ENCODE measurements around the gene GATA6.

GATA6 gene

GRCh38 chr18:22203035-22203434 is 33.6 kb downstream of the GATA6 start:
- TF ChIP-seq, protein P1, sequence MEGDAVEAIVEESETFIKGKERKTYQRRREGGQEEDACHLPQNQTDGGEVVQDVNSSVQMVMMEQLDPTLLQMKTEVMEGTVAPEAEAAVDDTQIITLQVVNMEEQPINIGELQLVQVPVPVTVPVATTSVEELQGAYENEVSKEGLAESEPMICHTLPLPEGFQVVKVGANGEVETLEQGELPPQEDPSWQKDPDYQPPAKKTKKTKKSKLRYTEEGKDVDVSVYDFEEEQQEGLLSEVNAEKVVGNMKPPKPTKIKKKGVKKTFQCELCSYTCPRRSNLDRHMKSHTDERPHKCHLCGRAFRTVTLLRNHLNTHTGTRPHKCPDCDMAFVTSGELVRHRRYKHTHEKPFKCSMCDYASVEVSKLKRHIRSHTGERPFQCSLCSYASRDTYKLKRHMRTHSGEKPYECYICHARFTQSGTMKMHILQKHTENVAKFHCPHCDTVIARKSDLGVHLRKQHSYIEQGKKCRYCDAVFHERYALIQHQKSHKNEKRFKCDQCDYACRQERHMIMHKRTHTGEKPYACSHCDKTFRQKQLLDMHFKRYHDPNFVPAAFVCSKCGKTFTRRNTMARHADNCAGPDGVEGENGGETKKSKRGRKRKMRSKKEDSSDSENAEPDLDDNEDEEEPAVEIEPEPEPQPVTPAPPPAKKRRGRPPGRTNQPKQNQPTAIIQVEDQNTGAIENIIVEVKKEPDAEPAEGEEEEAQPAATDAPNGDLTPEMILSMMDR (IDR thresholded peaks at IDR 0.05; ENCODE audit: borderline replicate concordance, control extremely low read depth, extremely low read depth, insufficient read depth, missing control alignments): no peak
- in situ Hi-C loops (cut with MboI; ENCODE audit: low sequenced_read_pairs, unreplicated experiment): loop anchor here (10.0 kb wide), 1 partner anchor 58 kb away; no protein-coding TSS in a partner anchor
- no peak for DNase-seq (ENCODE audit: low spot score)

DNA sequence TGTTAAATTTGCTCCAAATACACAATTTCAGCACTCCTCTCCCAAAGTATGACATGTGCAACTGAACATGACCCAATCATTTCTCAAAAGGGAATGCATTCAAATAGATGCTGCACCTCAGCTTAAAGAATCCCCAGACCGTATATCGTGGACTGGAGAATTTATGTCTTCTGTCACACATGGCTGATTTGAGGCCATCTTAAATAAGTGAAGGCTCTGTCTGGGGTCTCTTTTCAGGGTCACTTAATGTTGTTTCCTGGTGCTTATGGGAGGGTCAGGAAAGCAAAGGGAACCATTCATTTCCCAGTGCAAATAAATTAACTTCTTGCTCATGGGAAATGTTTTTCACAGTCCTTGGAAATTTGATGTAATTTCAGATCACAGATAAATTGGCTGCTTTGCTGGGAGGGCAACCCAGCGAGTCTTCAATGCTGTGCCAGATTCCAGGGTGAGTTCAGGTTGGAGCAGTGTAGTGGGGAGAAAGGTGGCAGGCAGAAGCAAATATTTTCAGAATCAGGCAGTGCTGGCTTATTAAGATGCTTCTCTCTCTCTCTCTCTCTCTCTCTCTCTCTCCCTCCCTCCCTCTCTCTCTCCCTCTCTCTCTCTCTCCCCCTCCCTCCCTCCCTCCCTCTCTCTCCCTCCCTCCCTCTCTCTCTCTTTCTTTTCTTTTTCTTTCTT is 34.3 kb downstream of the GATA6 start:
- in situ Hi-C loops (cut with MboI; ENCODE audit: low sequenced_read_pairs, unreplicated experiment): loop anchor here (10.0 kb wide), 1 partner anchor 59 kb away; no protein-coding TSS in a partner anchor

GRCh38 chr18:22204214-22204536 is 34.8 kb downstream of the GATA6 start:
- in situ Hi-C loops (cut with MboI; ENCODE audit: low sequenced_read_pairs, unreplicated experiment): loop anchor here (10.0 kb wide), 1 partner anchor 59 kb away; no protein-coding TSS in a partner anchor
- TF ChIP-seq, protein P1 (IDR thresholded peaks at IDR 0.05; ENCODE audit: borderline replicate concordance, control extremely low read depth, extremely low read depth, insufficient read depth, missing control alignments): no peak
- no peak for DNase-seq (ENCODE audit: low spot score)

More for the DNA sequence above, 34.3 kb downstream of the GATA6 start:
- DNase-seq (ENCODE audit: low spot score): no peak
- TF ChIP-seq, protein P1 (IDR thresholded peaks at IDR 0.05; ENCODE audit: borderline replicate concordance, control extremely low read depth, extremely low read depth, insufficient read depth, missing control alignments): no peak

DNA sequence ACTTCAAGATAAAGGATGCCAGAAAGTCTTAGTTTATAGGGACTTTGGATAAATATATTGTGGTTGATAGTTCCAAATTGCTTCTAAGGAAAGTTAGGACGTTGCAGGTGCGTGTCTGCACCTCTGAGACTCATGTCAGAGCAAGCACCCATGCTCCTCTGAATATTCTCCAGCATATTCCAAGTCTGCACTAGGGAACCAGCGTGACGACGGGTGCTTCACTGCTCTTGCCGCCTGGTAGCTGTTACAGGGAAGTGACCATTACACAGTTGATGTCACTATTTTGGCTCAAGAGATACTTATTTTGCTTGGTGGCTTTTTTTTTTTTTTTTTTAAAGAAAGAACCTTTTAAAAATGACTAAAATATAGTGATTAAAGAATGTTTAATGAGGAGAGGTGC is 35.6 kb downstream of the GATA6 start:
- in situ Hi-C loops (cut with MboI; ENCODE audit: low sequenced_read_pairs, unreplicated experiment): loop anchor here (10.0 kb wide), 1 partner anchor 60 kb away; no protein-coding TSS in a partner anchor
- TF ChIP-seq, protein P1 (IDR thresholded peaks at IDR 0.05; ENCODE audit: borderline replicate concordance, control extremely low read depth, extremely low read depth, insufficient read depth, missing control alignments): no peak
- DNase-seq (ENCODE audit: low spot score): no peak

DNA sequence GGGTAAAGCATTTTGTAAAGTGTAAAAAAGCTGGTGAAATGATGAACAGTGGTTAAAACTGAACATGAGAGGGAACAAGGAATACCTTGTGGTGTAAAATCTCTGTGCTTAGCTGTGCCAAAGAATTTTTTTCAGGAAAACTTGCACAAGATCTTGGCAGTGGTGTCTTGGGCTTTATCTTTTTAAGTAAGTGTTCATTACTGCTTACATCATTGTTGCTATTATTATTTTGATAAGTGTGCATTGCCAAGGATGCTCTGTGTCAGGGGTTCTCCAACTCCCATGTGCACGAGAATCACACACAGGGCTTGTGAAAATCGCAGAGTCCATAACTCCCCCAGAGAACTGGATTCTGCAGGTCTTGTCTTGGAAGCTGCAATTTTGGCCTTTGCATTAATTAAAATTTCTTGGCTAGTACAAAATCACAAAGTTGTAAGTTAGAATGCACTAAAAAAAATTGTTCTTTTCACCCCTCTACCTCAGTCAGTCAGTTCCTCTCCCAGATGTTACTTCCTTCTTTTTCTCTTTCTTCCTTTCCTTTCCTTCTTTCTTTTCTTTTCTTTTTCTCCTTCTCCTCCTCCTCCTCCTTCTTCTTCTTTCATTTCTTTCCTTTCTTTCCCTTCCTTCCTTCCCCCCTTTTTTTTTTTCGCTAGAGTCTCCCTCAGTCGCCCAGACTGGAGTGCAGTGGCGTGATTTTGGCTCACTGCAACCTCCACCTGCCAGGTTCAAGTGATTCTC is 37.8 kb downstream of the GATA6 start:
- DNase-seq (ENCODE audit: low spot score): no peak
- in situ Hi-C loops (cut with MboI; ENCODE audit: low sequenced_read_pairs, unreplicated experiment): loop anchor here (10.0 kb wide), 1 partner anchor 62 kb away; no protein-coding TSS in a partner anchor
- TF ChIP-seq, protein P1 (IDR thresholded peaks at IDR 0.05; ENCODE audit: borderline replicate concordance, control extremely low read depth, extremely low read depth, insufficient read depth, missing control alignments): no peak

DNA sequence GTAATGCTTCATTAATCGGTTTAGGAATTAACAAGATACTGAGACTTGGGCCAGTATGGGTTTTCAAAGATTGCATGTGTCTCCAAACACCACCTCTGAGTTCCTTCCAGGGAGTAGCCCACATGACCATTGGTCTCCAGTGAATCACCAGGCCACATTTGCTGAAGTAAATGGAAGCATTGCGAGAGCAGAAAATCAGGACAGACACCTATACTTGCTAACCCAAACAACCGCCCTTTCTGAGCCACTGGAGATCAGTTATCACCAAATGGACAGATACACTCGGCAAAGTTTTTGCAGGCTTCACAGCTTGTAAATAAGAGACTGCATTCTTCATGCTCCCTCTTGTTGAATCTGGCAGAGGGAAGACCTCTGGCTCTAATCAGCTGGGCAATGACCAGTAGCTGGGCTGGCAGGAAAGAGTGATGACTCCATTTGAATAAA is 40.9 kb downstream of the GATA6 start:
- TF ChIP-seq, protein P1 (IDR thresholded peaks at IDR 0.05; ENCODE audit: borderline replicate concordance, control extremely low read depth, extremely low read depth, insufficient read depth, missing control alignments): no peak
- no peak for DNase-seq (ENCODE audit: low spot score)
- in situ Hi-C loops (cut with MboI; ENCODE audit: low sequenced_read_pairs, unreplicated experiment): no loop called here

Measured in GM13976 (cell line).